Peyer's patch (tissue), 4 donors: Measurements from ENCODE around the gene TRPM7.
A peak's percentile ranks its signal among the peaks of the same experiment; 100 is the strongest.

ENCODE experiments used
- POLR2A ChIP-seq, 2 donors: fragments of 450-650 bp; IDR thresholded peaks; one replicate each; pipeline ENCODE4 v1.5.1; 2017; ENCODE audit warnings: antibody characterized with exemption in 2 of 2, mild to moderate bottlenecking in 2 of 2, moderate library complexity in 2 of 2
- TF ChIP-seq, protein P1 (sequence below), 6 experiments: fragments of 450-650 bp in 4 of 6; fragments of 200-600 bp in 2 of 6; sonication (generic) in 1 of 6; IDR thresholded peaks; one replicate each; pipeline ENCODE4 v1.5.1; 2017 to 2019; ENCODE audit warnings: antibody characterized with exemption in 6 of 6, mild to moderate bottlenecking in 3 of 6, moderate library complexity in 1 of 6

GRCh38 chr15:50685976-50686468 lies 575 bp downstream of the TRPM7 start:
- TF ChIP-seq, protein P1, sequence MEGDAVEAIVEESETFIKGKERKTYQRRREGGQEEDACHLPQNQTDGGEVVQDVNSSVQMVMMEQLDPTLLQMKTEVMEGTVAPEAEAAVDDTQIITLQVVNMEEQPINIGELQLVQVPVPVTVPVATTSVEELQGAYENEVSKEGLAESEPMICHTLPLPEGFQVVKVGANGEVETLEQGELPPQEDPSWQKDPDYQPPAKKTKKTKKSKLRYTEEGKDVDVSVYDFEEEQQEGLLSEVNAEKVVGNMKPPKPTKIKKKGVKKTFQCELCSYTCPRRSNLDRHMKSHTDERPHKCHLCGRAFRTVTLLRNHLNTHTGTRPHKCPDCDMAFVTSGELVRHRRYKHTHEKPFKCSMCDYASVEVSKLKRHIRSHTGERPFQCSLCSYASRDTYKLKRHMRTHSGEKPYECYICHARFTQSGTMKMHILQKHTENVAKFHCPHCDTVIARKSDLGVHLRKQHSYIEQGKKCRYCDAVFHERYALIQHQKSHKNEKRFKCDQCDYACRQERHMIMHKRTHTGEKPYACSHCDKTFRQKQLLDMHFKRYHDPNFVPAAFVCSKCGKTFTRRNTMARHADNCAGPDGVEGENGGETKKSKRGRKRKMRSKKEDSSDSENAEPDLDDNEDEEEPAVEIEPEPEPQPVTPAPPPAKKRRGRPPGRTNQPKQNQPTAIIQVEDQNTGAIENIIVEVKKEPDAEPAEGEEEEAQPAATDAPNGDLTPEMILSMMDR (IDR thresholded peaks at IDR 0.05) = peak in 1 of 6 experiments; percentile 1
- TF ChIP-seq POLR2A (IDR thresholded peaks at IDR 0.05) = no peak
